Activated CD8-positive, alpha-beta memory T cell treated with anti-CD3 and anti-CD28 coated beads for 1 hour (primary cell): Measurements from ENCODE around the gene KCNH1.

Experiments
- DNase-seq, 2 donors: peaks; one replicate each; pipeline ENCODE4 v3.0.0-alpha.2; 2020; ENCODE audit warnings: low read depth in 1 of 2; ENCODE audit errors: extremely low read depth in 1 of 2

KCNH1 gene, protein sequence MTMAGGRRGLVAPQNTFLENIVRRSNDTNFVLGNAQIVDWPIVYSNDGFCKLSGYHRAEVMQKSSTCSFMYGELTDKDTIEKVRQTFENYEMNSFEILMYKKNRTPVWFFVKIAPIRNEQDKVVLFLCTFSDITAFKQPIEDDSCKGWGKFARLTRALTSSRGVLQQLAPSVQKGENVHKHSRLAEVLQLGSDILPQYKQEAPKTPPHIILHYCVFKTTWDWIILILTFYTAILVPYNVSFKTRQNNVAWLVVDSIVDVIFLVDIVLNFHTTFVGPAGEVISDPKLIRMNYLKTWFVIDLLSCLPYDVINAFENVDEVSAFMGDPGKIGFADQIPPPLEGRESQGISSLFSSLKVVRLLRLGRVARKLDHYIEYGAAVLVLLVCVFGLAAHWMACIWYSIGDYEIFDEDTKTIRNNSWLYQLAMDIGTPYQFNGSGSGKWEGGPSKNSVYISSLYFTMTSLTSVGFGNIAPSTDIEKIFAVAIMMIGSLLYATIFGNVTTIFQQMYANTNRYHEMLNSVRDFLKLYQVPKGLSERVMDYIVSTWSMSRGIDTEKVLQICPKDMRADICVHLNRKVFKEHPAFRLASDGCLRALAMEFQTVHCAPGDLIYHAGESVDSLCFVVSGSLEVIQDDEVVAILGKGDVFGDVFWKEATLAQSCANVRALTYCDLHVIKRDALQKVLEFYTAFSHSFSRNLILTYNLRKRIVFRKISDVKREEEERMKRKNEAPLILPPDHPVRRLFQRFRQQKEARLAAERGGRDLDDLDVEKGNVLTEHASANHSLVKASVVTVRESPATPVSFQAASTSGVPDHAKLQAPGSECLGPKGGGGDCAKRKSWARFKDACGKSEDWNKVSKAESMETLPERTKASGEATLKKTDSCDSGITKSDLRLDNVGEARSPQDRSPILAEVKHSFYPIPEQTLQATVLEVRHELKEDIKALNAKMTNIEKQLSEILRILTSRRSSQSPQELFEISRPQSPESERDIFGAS

DNA sequence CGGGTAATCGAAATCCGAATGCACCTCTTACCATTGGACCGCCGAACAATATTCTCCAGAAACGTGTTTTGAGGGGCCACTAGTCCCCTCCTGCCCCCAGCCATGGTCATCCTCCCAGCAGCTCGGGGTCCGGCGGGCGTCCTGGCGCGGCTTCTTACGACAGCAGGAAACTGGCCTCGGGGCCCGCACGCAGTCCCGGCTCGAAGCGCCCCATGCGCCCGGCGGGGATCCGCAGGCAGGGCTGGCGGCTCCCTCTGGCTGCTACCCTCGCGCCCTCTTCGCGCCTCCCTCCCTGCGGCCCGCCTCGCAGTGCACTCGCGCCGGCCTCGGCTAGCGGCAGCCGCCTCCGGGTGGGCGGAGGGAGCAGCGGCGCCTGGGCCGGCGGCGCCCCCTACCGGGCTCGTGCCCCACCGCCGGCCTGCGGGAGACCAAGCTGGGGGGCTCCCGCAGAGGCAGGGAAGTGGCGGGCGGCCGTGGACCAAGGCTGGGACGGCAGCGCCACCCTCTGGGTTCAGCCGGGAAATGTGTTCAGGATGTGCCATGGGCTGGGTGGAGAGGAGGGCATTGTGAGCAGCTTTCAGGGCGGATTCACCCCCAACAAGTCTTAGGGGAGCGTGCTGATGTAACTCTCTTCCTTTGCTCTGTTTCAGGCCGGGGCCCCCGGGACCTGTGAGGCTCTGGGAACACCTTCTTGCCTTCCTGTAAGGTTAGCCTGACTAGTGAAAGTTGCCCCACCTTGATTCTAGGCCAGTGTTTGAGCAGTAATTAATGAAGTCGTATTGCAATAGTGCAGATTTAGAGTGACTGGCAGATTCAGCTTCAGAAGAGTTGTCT, at the start of gene KCNH1:
KCNH1 (minus strand) TSS at position 313 of the 834 bp plus-strand sequence; CDS start at position 110, 203 bp downstream.
- peak; percentile 58 to 62 for DNase-seq

- DNase-seq: no peak
Measured at GRCh38 chr1:211182746-211183145, 48.8 kb upstream of the KCNH1 start.

DNA sequence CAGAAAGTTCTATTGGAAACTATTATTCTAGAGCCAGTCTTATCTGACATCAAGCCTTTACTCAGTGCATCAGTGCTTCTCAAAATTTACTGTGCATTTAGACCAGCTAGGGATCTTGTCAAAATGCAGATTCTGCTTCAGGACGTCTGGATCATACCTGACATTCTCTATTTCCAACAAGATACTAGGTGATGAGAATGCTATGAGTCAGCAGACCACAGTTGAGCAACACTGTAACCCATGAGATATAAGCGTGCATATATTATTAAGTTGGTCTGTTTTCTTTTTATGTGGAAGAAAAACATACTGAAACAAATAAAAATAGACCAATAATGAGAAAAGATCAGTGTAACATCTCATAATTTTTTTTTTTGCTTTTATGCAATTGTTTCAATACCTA, 40.4 kb upstream of the KCNH1 start:
- no peak for DNase-seq

DNA sequence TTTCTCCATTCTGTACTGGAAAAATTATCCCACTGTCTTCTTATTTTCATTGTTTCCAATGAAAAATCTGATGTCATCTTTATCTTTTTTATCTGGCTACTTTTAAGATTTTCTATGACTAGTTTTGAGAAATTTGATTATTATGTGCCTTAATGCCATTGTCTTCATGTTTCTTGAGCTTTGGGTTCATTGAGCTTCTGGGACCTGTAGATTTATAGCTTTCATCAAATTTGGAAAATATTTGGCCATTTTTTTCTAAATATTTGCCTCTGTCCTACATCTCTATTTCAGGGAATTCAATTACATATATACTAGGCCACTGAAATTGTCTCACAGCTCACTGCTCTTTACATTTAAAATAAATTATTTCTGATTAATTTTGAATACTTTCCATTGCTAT, 38.7 kb upstream of the KCNH1 start:
- DNase-seq: no peak

- no peak for DNase-seq
Measured at GRCh38 chr1:211169353-211169752, 35.4 kb upstream of the KCNH1 start.

- DNase-seq: no peak
Measured at GRCh38 chr1:211158866-211159265, 24.9 kb upstream of the KCNH1 start.

DNA sequence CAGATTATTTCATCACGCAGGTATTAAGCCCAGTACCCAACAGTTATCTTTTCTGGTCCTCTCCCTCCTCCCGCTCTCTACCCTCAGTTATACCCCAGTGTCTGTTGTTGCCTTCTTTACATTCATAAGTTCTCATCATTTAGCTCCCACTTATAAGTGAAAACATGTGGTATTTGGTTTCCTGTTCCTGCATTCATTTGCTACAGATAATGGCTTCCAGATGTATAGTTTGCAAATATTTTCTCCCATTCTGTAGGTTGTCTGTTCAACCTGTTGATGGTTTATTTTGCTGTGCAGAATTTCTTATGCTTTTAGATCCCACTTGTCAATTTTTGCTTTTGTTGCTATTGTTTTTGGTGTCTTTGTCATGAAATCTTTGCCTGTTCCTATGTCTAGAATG, 21.1 kb upstream of the KCNH1 start:
- DNase-seq: no peak

GRCh38 chr1:211153932-211154331, 20.0 kb upstream of the KCNH1 start:
- no peak for DNase-seq

GRCh38 chr1:211148366-211148765, 14.4 kb upstream of the KCNH1 start:
- no peak for DNase-seq

- DNase-seq: no peak
Measured at GRCh38 chr1:211145944-211146343, 12.0 kb upstream of the KCNH1 start.

DNA sequence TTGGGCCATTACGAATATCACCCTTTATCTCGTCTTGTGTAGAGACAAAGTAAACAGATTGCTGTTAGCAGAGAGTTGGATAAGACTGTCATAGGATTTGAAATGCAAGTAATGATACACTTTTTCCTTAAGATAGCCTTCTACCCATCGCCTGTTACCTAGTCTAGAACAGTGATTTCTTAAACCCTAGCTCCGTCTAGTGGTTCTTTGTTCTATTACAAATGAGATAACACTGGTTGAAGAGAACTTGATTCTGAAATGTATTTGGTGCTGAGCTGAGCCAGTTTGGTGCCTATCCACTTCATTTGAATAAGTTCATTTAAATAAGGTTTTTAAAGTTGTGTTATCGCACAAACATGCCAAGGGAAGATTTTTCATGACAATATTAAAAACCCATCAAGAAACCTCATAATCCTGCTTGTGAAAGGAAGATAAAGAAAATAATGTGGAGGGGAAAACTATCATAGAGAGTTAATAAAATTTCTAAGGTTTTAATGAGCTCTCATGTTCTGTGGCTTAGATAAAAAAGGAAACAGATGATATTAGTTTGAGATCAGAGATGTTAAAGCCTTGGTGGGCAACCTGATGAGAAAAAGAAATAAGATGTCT, 1.5 kb upstream of the KCNH1 start:
- DNase-seq: no peak

DNA sequence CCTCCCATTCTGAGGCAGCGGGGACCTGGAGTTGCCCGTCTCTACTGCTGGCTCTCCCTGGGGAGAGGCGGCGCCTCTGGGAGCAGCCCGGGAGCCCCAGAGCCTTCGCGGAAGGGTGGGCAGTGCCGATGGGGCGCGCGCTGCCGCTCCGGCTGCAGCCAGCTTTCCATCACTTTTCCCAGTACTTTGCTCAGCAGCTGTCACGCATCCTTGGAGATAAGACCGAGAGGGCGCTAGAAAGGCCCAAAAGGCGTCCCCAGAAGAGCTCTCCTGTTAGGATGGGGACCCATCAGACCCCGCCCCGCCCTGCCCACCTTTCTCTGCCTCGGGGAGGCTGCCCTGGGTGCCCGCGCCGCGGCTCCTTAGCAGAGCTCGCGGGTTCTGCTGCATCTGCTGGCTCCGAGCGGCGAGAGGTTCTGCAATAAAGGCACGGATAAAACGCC, 534 bp downstream of the KCNH1 start:
- peak in 1 of 2 donors; percentile 8 for DNase-seq

DNA sequence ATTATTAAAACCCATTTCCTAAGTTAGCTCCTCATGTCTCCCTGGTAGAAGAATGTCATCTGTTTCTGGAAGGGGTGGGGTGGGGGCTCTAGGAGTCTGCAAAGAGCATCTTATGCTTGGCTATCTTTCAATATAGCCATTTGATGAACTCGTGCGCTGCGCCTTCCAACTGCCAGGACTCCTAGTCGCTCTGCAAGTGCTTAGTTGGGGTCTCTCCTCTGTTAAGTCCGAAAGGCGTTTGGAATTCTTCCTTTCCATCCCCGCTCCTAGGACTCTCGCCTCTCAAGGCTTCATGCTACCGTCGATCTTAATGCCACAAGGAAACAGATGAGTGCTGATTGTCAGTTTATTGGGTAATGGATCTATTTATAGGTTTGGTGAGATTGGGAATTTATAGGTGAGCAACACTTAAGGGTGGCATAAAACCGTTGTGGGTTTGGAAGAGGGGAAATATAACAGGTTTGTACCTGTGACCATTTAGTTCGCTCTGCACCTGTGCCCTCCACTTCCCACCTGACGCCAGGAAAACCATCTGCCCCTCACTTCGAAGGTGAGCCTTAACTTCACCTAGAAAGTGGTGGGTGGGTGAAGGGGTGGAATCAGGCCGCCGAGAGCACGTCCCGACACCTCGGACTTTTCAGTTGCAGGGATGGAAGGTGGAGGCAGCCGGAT, 1.1 kb downstream of the KCNH1 start:
- DNase-seq: no peak

GRCh38 chr1:211129776-211130175, 4.2 kb downstream of the KCNH1 start:
- DNase-seq: no peak

- DNase-seq: no peak
Measured at GRCh38 chr1:211127166-211127565, 6.8 kb downstream of the KCNH1 start.

GRCh38 chr1:211126622-211127021, 7.3 kb downstream of the KCNH1 start:
- no peak for DNase-seq

DNA sequence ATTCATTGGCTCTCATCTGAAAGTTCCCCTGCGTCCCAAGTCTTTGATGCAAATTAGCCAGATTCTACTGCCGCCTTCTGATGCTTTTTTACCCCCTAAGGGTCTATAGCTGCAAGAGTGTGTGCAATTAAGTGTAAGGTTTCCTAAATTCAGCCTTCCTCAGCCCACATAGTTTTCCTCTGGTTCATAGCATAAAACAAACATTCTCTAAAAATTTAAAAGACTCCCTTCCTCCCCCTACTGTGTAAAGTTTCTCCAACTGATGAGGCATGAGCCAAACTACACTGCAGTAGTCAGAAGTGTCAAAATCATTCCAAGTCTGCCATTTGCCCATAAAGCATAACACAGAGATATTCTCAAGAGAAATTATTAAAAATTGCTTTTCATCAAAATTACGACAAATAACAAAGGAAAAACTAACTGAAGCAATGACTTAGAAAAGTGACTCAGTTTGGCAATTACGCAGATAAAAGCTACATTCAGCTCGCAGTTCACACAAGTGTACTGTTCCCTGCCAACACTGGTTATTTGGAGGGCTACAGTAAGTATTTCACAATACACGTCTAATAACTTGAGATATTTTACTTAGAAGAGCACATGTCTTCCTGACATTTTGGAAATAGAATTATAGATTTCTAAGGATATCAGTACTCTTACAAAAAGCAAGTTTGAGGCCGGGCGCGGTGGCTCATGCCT, 15.4 kb downstream of the KCNH1 start:
- DNase-seq: no peak

DNA sequence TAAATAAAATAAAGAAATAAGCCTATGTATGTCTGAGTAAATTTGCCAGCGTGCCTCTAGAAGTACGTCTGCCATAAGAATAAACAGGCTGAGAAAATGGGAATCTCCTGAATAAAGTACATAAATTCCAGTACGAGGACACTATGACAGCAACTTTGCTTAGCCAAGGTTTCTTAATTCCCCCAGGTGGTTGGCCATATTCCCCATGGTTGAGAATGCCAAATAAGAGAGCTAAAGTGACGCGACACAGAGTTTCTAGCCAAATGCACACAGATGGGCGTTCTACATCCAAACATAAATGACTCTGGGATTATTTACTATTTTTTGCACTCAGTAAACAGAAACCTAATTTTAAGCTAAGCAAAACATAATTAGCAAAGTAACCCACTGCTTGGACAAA, 19.5 kb downstream of the KCNH1 start:
- no peak for DNase-seq

GRCh38 chr1:211113566-211113965, 20.4 kb downstream of the KCNH1 start:
- DNase-seq: no peak
